IPS-18a (cell line): ENCODE measurements around the gene MIGA2.
"Not testable (repeated sequence)": the region's sequence is repeated elsewhere in the genome, so short reads cannot be mapped to it uniquely, and the experiment has no call there.

Source experiments
- H3K27ac ChIP-seq: one replicate; pipeline ENCODE4 v1.5.1; 2013; ENCODE audit warnings: low read length
- H3K27me3 ChIP-seq: one replicate; pipeline ENCODE4 v1.6.1; 2013; ENCODE audit warnings: mild to moderate bottlenecking, low read length; ENCODE audit not compliant: control insufficient read depth, insufficient read depth
- H3K36me3 ChIP-seq: one replicate; pipeline ENCODE4 v1.6.1; 2013; ENCODE audit warnings: low read depth, low read length; ENCODE audit not compliant: control insufficient read depth
- H3K4me1 ChIP-seq: one replicate; pipeline ENCODE4 v1.6.1; 2013; ENCODE audit warnings: low read depth, low read length; ENCODE audit not compliant: control insufficient read depth
- H3K4me3 ChIP-seq: one replicate; pipeline ENCODE4 v1.5.1; 2013; ENCODE audit warnings: low read length
- H3K9ac ChIP-seq: one replicate; pipeline ENCODE4 v1.6.1; 2013; ENCODE audit warnings: mild to moderate bottlenecking, low read length, moderate library complexity
- H3K9me3 ChIP-seq: one replicate; pipeline ENCODE4 v1.6.1; 2013; ENCODE audit warnings: low read depth, low read length; ENCODE audit not compliant: control insufficient read depth

MIGA2 gene, protein sequence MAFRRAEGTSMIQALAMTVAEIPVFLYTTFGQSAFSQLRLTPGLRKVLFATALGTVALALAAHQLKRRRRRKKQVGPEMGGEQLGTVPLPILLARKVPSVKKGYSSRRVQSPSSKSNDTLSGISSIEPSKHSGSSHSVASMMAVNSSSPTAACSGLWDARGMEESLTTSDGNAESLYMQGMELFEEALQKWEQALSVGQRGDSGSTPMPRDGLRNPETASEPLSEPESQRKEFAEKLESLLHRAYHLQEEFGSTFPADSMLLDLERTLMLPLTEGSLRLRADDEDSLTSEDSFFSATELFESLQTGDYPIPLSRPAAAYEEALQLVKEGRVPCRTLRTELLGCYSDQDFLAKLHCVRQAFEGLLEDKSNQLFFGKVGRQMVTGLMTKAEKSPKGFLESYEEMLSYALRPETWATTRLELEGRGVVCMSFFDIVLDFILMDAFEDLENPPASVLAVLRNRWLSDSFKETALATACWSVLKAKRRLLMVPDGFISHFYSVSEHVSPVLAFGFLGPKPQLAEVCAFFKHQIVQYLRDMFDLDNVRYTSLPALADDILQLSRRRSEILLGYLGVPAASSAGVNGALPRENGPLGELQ

DNA sequence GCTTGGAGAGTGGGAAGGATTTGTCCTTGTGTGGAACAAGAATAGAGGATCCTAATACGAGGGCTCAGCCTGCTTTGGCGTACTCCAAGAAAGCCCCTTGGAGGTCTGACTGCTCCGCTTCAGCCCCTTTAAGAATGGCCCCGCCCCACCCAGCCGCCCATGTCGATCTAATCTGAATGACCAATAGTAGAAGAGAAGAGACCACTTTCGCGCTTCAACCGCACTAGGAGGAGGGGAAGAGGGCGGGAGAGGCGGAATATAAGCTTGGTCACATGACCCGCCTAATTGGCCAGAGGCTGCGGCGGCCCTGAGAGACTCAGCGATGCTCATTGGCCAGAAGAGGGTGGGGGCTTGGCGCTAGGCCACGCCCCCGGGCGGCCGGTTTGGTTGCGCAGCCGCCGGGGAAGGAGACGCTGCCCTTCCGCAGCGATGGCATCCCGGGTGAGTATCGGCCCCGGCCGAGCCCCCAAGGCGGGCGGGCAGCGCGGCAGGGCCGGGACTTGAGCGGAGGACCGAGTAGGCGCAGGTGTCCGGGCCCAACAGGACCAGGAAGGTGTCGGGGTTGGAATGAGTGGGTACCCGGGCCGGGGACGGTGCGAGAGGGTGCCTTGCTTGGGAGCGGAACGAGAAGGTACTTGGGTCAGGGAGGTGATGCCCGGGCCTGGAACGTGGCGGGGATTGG, at the start of gene MIGA2:
Gene MIGA2 (plus strand): TSS at position 386 of the 682 bp plus-strand sequence. CDS start 3,969 bp downstream, outside the sequence.
- Histone ChIP-seq H3K4me1 (peaks cover 6% of the 10 kb centered on the region), H3K4me3 (peak within 1 kb of the TSS; percentile 87), H3K9me3 (no peaks in the 10 kb centered on the region), H3K9ac (peak within 1 kb of the TSS; percentile 58), H3K27ac (no peak within 1 kb of the TSS), H3K27me3 (no peaks in the 10 kb centered on the region), H3K36me3 (peaks cover under 1% of the 10 kb centered on the region)

DNA sequence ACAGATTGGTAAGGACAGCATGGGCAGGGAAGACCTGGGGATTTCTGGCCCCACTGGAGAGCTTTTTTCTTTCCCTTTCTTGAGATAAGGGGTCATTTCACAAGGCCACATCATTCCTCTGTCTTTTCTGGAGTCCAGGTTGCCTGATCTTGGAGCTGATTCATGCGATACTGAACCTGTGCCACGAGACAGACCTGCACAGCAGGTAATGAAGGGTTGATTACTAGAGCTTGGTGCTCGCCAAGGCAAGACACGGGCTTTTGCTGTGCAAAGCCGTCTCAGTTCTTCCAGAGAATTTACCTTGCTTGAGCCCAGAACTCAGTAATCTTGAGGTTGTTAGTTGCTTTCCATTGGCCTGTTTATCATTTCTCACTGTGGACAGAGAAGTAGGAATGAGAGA, 49.8 kb upstream of the MIGA2 start:
- Histone ChIP-seq H3K4me1 (no peaks in the 10 kb centered on the region), H3K27me3 (no peaks in the 10 kb centered on the region), H3K27ac (no peak overlapping the region), H3K9ac (no peak overlapping the region), H3K36me3 (peaks cover 72% of the 10 kb centered on the region), H3K4me3 (no peak overlapping the region), H3K9me3 (no peaks in the 10 kb centered on the region)

DNA sequence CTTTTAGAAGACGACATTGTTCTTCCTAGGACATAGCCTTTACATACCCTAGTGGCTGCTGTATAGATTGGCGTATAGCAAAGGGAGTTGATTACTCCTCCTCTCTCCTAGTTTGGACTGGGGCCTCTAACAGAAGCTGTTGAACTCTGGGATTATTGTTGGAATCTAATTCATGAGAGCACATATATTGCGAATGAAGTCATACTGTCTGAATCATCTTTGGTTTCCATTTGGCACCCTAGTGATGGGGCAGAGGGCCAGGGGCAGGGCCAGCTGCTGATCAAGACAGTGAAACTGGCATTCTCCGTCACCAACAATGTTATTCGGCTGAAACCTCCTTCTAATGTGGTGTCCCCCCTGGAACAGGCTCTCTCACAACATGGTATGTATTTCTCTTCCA, 48.6 kb upstream of the MIGA2 start:
- no peak overlapping the region for H3K27ac ChIP-seq
- H3K36me3 ChIP-seq = peaks cover 70% of the 10 kb centered on the region
- H3K27me3 ChIP-seq = no peaks in the 10 kb centered on the region
- no peak overlapping the region for H3K9ac ChIP-seq
- H3K4me1 ChIP-seq = no peaks in the 10 kb centered on the region
- no peak overlapping the region for H3K4me3 ChIP-seq
- no peaks in the 10 kb centered on the region for H3K9me3 ChIP-seq

GRCh38 chr9:128992995-128993394, 43.4 kb upstream of the MIGA2 start:
- H3K4me3 ChIP-seq = no peak overlapping the region
- no peaks in the 10 kb centered on the region for H3K4me1 ChIP-seq
- no peaks in the 10 kb centered on the region for H3K9me3 ChIP-seq
- H3K27me3 ChIP-seq = no peaks in the 10 kb centered on the region
- H3K9ac ChIP-seq = no peak overlapping the region
- peaks cover 67% of the 10 kb centered on the region for H3K36me3 ChIP-seq
- no peak overlapping the region for H3K27ac ChIP-seq

- Histone ChIP-seq H3K4me1 (no peaks in the 10 kb centered on the region), H3K36me3 (peaks cover 82% of the 10 kb centered on the region), H3K4me3 (no peak overlapping the region), H3K27me3 (no peaks in the 10 kb centered on the region), H3K9ac (no peak overlapping the region), H3K27ac (no peak overlapping the region), H3K9me3 (no peaks in the 10 kb centered on the region)
Measured at GRCh38 chr9:128995791-128996190, 40.6 kb upstream of the MIGA2 start.

GRCh38 chr9:128998462-128998861, 38.0 kb upstream of the MIGA2 start:
- Histone ChIP-seq H3K36me3 (peaks cover 91% of the 10 kb centered on the region), H3K4me3 (no peak overlapping the region), H3K9me3 (no peaks in the 10 kb centered on the region)

GRCh38 chr9:128999581-129000206, 36.7 kb upstream of the MIGA2 start:
- no peak overlapping the region for H3K4me3 ChIP-seq
- peaks cover 81% of the 10 kb centered on the region for H3K36me3 ChIP-seq
- H3K9ac ChIP-seq = no peak overlapping the region
- H3K27ac ChIP-seq = no peak overlapping the region
- H3K27me3 ChIP-seq = no peaks in the 10 kb centered on the region
- H3K9me3 ChIP-seq = no peaks in the 10 kb centered on the region
- H3K4me1 ChIP-seq = no peaks in the 10 kb centered on the region

More at GRCh38 chr9:128998462-128998861, 38.0 kb upstream of the MIGA2 start:
- H3K27ac ChIP-seq = no peak overlapping the region
- no peak overlapping the region for H3K9ac ChIP-seq
- no peaks in the 10 kb centered on the region for H3K4me1 ChIP-seq
- H3K27me3 ChIP-seq = no peaks in the 10 kb centered on the region

DNA sequence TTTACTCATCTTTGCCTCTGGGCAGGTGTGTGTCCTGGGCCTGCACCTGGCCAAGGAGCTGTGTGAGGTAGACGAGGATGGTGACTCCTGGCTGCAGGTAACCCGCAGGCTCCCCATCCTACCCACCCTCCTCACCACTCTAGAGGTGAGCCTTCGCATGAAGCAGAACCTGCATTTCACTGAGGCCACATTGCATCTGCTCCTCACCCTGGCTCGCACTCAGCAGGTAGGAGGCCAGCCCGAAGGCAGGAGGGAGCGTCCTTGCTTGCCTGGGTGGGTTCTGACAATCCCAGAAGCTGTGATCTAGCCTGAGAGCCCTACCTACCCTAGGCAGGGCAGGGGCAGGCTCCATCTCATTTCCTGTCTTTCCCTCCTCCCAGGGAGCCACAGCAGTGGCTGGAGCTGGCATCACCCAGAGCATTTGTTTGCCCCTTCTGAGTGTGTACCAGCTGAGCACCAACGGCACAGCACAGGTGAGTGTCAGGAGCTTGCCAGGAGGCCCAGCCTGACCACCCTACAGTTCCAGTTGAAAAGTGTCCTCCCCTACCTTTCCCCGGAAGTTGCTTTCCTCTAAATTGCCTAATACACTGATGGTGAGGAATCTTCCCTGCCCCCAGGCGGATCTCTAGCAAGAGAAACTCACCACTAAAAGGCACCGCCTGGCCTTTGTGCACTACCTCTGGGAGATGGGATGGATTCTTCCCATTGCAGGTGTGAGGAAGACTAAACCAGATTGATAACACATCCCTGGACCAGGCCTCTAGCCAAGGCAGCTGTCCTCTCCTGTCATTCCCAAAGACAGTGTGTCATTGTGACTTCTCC, 34.7 kb upstream of the MIGA2 start:
- H3K9ac ChIP-seq = no peak overlapping the region
- H3K4me1 ChIP-seq = no peaks in the 10 kb centered on the region
- no peak overlapping the region for H3K4me3 ChIP-seq
- no peaks in the 10 kb centered on the region for H3K9me3 ChIP-seq
- H3K27ac ChIP-seq = no peak overlapping the region
- peaks cover 83% of the 10 kb centered on the region for H3K36me3 ChIP-seq
- H3K27me3 ChIP-seq = no peaks in the 10 kb centered on the region

DNA sequence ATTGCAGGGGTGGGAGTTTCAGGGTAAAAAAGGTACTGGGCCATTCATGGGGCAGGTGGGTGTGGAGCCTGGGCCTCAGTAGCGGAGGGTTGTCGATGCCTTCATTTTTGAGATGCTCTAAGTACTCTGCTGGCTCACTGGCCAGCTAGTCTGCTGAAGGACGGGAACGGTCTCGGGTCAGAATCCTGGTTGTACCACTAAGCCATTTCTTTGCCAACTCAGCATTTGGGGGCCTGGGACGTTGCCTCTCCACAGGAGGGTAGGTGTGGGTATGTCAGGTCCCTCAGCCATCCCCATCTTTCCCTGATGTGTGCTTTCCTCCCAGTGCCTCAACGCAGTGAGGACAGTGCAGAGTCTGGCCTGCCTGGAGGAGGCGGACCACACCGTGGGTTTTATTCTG, 33.4 kb upstream of the MIGA2 start:
- Histone ChIP-seq H3K36me3 (peaks cover 83% of the 10 kb centered on the region), H3K27me3 (no peaks in the 10 kb centered on the region), H3K9me3 (no peaks in the 10 kb centered on the region), H3K4me3 (no peak overlapping the region), H3K27ac (no peak overlapping the region), H3K4me1 (no peaks in the 10 kb centered on the region), H3K9ac (no peak overlapping the region)

DNA sequence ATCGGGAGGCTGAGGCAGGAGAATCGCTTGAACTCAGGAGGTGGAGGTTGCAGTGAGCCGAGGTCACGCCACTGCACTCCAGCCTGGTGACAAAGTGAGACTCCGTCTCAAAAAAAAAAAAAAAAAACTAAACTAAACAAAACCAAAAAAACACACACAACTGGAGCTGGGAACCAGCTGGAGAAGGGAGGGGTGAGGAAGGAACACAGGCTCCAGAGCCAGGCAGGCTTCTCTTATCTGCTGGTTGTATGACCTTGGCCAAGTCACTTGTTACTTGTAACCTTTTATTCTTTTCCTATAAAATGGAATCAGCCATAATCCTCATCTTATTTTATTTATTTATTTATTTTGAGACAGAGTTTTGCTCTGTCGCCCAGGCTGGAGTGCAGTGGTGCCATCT, 32.3 kb upstream of the MIGA2 start:
- not testable (repeated sequence) for H3K9me3 ChIP-seq, H3K27ac ChIP-seq, H3K4me1 ChIP-seq, H3K27me3 ChIP-seq, H3K9ac ChIP-seq, H3K4me3 ChIP-seq
- H3K36me3 ChIP-seq = peaks cover 75% of the 10 kb centered on the region
